ENCODE results near the gene TRMT10A.

- no peak for TF ChIP-seq POLR2A (IDR thresholded peaks at IDR 0.05)
- TF ChIP-seq CTCF (IDR thresholded peaks at IDR 0.05): no peak
- TF ChIP-seq EP300 (IDR thresholded peaks at IDR 0.05): no peak
Observed at GRCh38 chr4:99571883-99572282, 8.0 kb upstream of the TRMT10A start.
